ENCODE data around the gene COLEC11.
"Not testable (repeated sequence)": the region's sequence is repeated elsewhere in the genome, so short reads cannot be mapped to it uniquely, and the experiment has no call there.

COLEC11 gene

DNA sequence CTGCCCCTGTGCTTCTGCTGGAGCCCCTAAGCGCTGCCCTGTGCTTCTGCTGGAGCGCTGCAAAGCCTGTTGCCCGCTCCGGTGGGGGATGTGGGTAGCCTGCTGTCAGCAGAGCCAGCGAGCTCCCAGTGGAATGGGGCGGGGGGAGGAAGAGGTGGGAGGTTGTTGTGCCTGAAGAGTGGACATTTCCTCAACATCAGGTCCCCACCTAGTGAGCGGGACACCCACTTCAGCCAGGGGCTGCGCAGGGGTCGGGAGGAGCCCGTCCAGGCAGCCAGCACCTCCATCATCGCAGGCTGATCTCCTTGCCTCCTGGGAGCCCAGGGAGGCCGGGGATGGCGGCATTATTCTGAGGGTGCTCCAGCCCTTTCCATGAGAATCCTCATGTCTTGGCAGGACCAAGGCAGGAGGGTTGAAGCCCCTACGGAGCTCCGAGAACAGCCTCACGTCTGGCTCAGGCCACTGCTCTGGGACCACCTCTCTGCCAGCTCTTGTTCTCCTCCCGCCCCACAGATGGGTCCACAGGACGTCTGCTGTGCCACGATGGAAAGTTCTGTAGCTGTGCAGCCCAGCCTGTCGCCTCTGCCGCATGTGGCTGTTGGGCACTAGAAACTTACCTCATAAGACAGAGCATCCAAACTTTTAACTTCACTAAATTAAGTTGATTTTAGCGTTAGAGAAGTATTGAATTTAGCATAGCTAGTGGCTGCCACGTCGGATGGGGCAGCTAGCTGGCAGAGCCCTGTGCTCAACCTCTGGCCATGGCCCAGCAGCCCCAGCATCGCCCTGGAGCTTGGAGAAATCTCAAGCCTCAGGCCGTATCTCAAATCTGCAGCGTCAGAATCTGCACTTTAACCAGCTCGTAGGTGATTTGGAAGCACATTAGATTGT, 61.2 kb downstream of the COLEC11 start:
- DNase-seq, result no peak

DNA sequence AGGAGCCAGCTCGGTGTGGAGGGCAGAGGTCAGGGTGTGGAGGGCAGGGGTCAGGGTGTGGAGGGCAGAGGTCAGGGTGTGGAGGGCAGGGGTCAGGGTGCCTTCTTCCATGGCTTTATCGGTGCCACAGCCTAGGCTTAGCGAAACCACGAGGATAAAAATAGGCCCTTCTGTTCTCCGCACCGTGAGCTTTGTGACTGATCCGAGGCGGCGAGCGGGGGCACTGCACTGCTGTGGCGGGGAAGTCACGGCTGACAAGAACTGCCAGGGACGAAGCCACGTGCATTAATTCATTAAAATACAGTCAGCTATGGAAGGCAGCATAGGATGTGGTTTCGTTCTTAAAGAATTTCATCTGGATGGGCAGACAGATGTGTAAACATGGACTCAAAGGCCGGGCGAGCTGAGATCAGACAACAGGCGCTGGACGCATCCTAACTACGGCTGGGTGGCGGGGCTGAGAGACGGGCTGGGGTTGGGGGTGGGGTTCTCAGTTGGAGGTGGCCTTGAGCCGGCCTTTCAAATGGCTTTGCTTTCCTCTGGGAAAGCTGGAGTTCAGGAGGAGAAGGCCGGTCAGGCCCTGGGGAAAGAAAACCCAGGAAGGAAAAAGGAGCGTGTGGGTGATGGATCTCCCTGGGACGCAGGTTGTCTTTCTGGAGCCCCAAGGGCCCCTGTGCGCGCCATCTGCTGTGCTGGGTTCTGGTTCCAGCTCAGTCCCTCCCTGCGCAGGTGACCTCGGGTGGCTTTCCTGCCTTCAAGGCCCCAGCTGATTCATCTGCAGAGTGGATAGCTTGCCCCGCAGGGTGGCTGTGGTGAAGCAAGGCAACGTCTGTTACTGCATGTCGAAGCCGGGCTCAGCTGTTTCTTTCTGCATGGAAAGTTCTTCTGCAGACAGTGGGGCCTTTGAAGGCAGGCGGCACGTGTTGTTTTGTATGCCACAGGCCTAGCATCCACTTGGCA, 62.1 kb downstream of the COLEC11 start:
- no peak for DNase-seq

DNA sequence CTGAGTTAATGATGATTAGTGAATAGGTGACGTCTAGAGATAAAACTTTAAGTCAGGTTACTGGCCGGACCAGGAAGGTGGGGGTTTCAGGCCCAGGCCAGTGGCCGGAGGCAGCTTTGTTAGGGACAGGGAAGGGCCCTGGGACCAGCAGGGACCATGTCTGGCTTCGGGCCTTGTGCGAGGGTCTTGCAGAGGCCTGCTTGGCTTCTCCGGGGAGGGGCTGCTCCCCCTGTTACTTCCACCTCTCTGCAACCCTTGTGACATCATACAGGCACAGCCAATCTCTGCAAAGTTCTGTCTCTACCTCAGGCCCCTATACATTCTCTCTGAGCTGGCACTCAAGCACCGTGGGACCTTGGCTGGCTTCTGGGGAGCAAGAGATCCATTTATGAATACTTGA, 63.0 kb downstream of the COLEC11 start, which contains the start of gene ALLC:
Gene ALLC, plus strand, starts transcription at position 320 of the 400 bp plus-strand sequence. CDS start 12,958 bp downstream, outside the sequence.
- DNase-seq, result no peak

DNA sequence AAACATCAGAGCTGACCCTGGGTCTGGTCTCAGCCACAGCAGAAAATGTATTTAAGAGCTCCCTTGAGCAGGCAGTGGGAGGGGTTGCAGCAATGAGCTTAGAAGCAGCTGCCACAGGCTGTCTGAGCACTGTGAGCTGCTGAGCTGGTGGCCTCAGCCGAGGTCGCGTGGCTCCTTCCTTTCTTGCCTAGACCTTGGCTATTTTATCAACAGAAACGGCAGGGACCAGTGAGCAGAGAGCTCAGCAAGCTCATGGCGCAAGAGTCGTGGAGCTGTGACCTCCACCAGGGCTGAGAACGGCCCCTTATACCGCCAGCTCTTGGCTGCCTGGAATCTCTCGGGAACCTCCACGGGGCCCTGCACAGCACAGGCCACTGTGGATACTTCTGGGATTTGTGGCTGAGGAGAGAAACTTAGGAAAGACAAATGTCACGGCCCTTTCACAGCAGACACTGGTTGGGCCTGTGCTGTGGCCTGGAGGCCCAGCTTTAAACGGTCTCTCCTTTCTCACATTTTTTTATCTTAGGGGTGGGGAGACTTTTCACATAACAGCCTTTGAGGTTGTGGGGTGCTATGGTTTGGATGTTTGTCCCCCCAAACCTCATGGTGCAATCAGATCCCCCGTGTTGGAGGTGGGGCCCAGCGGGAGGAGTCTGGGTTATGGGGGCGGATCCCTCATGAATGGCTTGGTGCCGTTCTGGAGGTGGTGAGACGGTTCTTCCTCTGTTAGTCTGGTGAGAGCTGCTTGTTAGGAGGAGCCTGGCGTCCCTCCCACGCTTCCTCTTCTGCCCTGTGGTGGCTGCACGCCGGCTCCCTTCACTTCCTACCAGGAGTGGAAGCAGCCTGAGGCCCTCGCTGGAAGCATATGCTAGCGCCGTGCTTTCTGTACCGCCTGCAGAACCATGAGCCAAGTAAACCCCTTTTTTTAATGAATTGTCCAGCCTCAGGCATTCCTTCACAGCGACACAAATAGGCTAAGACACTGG, 64.8 kb downstream of the COLEC11 start:
- DNase-seq, result no peak

DNA sequence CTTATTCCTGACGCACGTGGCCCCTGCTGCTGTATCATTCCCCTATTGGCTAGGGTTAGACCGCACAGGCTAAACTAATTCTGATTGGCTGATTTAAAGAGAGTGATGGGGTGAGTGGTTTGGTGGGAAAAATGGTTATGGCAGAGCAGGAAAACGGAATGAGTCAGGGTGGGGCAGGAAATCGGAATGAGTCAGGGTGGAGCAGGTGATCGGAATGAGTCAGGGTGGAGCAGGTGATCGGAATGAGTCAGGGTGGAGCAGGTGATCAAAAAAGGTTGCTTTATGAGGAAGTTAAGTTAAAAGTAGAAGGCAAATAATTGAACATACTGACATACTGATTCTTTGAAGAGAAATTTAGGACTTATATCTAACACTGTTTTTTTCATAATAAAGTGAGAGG, 65.7 kb downstream of the COLEC11 start:
- not testable (repeated sequence) for DNase-seq

DNA sequence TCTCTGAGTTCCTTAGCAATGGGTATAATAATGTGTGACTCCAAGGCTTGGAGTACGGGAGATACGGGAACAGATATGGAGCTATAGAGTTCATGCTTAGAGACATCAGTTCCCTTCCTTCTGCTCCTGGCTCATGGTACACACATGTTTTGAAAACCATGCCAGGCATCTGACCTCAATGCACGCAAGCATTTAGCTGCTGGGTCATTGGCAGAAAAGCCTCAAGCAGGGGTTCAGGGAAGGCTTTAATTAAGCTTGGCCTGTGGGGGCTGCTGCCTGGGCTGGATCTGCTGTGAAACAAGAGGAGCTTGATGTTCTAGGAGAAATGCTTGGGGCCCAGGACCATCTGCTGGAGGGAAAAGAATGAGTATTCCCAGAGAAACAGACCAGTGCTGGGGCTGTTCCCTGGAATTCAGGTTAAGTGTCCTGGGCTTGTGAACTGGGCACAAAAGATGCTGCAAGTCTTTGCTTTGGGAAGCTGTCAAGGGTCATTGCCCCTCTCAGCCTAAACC, 66.3 kb downstream of the COLEC11 start:
- DNase-seq, result no peak

DNA sequence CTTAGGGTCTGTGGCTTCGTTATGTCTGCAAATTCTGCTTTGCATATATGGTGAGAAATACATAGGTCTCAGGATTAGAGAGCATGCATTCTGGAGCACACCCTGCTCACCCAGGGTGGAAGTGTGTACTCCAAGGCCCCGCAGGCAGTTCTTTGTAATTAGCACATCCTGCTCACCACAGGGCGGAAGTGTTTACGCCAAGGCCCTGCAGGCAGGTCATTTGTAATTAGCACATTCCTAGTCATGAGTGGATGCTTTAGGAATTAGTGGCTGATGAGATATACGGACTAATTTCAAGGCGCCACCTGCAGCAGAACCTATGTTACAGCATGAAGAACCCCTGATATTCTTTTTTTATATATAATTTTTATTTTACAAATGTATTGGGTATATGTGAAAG, 67.3 kb downstream of the COLEC11 start:
- no peak for DNase-seq

DNA sequence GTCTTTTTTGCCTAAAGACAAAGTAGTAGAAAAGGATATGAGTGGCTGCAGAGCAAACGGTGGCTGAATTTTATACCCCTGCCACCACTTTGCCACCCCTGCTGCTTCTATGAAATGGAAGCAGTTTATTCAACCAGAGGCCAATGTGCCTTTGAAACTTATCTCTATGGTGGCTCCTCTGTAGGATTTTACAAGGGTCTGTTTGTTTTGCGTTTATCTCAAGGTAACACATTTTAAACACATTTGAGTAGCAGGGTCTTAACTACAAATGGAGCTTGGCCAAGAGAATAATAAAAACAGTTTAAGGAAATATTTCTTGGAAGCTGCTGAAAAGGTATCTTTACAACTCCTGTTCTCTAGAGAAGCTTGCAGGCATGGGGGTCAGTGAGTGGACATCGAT, 69.2 kb downstream of the COLEC11 start:
- DNase-seq, result no peak

DNA sequence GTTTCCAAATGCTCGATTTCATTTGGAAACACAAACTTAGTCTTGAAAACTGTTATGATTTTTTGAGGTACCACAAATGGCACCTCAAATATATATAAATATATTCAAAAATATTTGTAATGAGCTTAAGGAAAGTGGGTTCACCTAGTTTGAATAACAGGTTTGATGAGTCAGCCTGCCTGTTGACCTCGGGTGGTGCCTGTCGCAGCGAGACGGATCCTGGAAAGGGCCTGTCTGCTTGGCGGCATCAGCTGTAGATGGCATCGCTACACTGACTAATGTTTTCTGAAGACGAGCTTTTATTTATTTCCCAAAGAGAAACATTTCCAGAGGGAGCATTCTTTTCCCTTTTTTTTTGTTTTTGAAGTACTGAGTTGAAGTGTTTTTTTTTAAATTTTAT, 70.0 kb downstream of the COLEC11 start:
- DNase-seq, result no peak

DNA sequence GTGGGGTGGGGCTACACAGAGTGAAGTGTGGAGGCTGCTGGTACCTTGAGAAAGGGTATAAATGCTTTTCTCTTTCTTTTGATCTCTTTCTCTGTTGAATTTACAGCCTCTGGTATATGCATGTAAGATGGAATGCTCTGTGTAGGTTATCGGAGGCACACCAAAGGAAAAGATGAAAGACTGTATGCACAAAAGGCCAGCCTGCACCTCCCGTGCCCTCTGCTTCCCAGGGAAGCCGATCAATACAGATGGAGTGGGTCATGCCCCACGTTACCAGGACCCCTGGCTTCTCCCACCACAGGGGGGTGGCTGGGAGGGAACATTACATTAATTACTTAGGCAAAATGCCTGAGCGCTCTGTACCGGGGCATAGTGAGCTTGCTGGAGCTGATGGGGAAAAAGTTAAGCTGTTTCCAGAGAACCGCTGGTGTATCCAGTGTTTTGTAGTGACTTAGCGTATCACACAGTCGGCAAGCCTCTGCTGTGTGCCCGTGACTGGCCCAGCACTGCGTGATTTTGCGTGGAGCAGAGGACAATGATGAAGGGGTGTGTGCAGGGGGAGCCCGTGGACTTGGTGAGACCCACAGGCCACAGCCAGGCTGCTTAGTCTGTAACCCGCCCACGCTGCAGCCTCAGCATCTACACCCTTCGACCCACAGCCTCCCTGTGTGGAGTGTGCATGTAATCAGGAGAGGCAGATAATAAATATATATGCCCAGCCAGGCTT, 71.1 kb downstream of the COLEC11 start:
- DNase-seq, result no peak

DNA sequence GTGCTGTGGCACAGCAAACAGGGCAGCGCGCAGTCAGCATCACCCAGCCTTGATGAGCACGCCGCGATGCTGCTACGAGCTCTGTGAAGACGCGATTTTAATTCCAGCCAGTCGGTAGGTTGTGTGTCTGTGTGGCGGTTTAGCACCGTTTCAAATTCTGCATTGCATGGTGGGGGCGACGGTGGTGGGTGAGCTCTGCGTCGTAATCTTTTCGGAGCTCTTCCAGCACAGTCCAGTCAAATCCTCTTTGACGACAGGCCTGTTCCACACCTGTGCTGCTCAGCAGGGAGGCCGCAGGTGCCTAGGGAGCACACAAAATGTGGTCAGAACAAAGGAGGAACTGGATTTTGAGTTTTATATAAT, 71.7 kb downstream of the COLEC11 start:
- DNase-seq, result no peak

DNA sequence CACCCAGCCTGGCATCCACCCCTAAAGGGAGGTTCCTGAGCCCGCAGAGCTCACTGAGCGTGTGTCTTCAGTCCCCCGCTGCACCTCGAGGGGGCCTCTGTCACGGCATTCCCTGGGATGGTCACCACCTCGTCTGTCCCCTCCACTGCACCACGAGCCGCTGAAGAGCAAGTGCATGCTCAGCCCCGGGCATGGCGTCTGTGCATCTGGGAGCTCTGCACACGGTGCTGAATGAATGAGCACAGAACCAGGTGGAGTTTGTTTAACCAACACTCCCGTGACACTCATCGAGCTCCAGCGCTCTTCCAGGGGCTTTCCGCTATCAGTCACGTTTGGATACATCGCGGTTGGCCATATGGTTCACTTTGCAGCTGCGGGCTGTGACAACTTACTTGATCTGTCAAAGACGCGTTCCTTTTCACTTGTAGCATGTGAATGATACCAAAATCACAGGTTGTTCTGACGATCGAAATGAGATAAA, 72.3 kb downstream of the COLEC11 start:
- DNase-seq, result no peak

DNA sequence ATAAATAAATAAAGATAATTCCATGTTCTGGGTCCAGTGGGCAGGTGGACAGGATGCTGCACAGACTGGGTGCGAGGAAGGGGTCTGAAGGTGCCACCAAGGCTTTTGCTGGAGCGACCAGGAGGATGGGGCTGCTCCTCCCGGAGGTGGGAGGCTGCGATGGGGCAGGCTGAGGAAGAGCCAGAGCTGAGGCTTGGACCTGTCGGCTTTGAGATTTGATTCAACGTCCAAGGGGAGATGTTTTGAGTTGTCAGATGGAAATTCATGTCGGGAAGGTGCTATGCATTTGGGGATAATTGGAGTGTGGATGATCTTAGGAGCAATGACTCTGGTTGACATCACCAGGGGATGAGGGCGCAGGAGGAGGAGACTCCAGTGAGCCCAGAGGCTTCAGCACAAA, 74.7 kb downstream of the COLEC11 start:
- DNase-seq, result no peak

DNA sequence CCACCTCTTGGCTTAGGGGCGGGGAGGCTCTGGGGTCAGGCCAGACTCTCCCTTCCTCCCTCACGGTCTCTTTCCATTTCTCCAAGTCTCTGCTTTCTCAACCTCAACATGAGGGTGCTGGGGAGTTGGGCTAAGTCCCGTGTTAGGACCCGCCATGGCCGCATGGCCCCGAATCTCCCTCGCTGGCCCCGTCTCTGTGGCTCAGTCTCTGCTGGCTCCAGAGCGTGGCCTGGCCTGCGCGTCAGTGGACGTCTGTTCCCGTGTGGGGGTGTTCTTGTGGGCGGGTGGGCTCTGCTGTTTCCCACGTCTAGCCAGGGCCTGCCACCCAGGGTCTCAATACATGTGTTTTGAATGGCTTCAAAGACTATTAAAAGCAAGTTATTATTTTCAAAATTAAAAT, 75.5 kb downstream of the COLEC11 start:
- no peak for DNase-seq

DNA sequence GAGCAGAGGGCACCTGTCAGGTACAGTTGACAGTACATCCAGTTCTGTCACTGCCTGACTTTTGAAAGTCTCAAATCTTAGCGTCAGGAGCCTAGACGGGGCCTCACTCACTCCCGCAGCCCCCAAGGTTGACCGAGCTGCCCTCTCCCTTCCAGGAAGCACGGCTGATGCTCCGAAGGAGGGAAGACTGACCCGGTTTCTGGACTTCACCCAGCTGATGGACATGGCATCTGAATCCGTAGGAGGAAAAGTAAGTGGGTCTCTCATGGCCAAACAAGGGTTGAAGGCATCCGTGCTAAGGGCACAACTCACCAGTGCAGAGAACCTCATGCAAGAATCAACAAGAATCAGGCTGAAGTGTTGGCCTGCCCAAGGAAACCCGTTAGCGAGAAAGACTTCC, 76.0 kb downstream of the COLEC11 start:
- DNase-seq, result no peak

DNA sequence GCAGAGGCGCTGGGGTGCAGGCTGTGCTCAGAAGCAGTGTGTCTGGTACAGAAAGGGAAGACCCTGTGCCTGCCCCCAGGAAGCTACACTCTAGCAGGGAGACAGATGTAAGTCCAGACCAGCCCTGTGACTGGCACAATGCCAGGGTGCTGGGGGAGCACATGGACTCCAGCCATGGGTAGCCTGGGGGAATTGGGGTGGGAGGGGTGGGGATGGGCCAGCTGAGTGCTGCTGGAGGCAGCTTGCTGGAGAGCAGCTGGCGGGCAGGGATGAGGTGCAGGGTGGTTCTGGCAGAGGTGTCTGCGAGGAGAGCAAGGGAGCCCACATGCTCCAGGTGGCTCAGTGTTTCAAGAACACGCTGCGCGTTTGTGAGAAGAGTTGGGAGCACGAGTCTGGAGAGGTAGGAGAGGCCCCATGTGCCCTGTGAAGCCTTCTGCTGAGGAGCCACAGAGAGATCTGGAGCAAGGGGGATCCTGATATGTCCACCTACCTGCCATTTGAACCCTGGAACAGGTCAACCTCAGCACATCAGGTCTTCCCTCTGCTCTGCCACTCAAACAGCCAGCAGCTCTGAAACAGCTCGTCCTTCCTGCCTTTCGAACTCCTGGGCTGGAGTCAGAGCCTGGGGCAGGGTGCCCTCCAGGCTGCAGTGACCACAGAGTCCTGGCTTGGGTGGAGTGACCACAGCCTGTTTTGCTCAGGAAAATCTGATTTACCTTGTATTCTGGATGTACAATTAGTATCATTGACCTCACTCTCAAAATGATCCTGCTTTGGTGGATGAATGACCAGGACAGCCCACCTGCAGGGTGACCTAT, 78.2 kb downstream of the COLEC11 start:
- DNase-seq, result no peak

DNA sequence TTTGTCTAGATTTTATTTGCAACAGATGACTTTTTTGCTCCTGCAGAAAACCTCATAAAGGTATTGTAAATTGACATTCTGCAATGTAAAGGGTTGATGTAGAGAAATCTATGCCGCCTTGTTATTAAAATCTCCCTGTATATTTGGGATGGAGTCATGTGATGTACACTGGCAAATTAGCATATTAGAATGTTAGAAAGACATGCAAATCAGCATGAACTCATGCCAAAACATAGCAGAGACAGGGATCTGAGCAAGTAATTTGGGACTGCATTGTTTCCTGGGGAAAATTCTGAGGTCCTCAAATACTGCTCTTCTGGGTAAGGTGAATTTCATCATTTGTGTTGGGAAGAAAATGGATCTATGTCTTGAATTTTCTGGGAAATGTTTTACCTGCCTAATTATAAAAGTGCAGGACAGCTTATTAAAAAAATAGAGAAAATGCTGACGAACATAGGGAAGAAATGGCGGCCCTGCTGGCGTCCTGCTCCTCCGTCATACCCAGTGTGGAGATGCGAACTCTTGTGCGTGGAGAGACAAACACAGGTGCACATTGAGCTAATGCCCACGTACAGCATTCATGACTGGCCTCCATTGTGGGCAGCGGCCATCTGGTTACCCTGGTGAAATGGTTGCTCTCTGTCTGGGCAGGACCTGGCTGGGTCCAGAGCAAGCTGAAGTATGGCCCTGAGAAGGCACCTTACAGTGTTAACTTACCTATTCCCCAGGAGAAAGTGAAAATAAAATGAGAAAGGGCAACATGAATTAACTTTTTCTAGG, 79.3 kb downstream of the COLEC11 start:
- no peak for DNase-seq

DNA sequence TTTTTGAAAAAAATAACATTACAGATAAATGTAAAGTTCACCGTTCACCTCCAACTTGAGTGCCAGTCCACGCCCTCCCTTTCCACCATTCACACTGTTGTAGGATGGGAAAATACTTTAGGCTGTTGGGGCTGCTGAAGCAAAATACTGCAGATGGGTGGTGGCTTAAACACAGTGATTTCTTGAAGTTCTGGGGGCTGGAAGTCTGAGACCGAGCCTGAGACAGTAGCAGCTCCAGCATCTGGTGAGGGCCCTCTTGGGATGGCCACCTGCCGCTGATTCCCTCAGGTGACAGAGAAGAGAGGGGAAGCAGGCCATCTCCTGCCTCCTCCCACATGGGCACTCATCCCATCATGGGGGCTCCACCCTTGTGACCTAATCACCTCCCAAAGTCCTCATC, 80.8 kb downstream of the COLEC11 start:
- DNase-seq, result no peak

DNA sequence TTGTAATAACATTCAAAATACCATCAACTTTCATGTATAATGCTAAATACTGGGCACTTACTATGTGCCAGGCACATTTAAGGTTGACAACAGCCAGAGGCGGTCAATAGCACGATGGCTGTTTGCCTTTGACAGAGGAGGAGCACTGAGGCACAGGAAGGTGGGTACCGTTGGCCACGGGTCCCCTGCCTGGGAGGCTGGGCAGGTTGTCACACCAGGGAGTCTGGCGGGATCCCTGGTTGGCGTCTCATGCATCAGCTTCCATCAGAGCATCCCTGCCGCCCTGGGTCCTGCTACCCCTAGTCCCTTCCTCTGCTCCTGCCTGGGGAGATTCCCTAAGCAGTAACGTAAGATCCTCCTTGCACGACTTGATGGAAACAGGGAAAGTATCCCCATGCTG, 82.5 kb downstream of the COLEC11 start:
- DNase-seq, result no peak

DNA sequence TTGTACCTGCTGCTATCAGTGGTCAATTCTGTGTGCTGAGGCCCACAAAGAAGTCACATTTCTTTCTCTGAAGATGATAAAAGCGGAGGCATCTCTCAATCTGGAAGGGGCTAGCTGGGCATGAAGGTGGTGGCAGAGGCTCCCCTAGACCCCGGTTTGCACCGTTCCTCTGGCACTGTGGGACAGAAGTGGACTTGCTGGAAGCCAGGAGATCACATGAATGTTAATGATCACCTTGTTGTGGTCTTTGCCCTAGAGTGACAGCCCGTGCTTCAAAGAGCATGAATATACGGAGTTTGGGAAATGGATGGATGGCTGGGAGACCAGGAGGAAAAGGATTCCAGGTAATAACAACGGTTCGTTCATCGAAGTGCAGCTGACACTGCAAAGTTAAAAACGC, 83.3 kb downstream of the COLEC11 start:
- no peak for DNase-seq

All from NCI-H526 treated with DMSO at 0.1 percent for 48 hours (cell line).